ENCODE measurements around the gene PRCD. TPM values are rescaled to one million over a fixed set of nuclear protein-coding genes. Genes with fewer than 3 reads are reported as not detected.

Gene PRCD
- total RNA-seq, 4 donors from 2014 or later: 0.57 to 11.2 (median 2.3) TPM

GRCh38 chr17:76572201-76572910 is 32.5 kb downstream of the PRCD start:
- H3K9me3 ChIP-seq: no peaks in the 10 kb centered on the region
- no peak for ATAC-seq
- no peaks in the 10 kb centered on the region for H3K36me3 ChIP-seq
- no peak overlapping the region for H3K4me3 ChIP-seq
- 90 to 98% methylated on average over 2 to 5 of the region's 17 CpGs for WGBS, 2 donors (ENCODE audit: low coverage in 1 of 2)
- H3K4me1 ChIP-seq: peaks cover 0 to 14% (median 0%) of the 10 kb centered on the region in 3 donors
- no peak overlapping the region for H3K27ac ChIP-seq
- H3K27me3 ChIP-seq: peaks cover 18% of the 10 kb centered on the region
- no peak for TF ChIP-seq POLR2AphosphoS5 (IDR thresholded peaks at IDR 0.05)
- TF ChIP-seq POLR2A (IDR thresholded peaks at IDR 0.05): no peak

GRCh38 chr17:76573096-76573495 is 33.3 kb downstream of the PRCD start:
- Histone ChIP-seq H3K4me3 (no peak overlapping the region), H3K36me3 (no peaks in the 10 kb centered on the region), H3K9me3 (no peaks in the 10 kb centered on the region), H3K27ac (no peak overlapping the region), H3K4me1 (peaks cover 0 to 6% (median 0%) of the 10 kb centered on the region in 3 donors), H3K27me3 (peaks cover 18% of the 10 kb centered on the region)
- TF ChIP-seq POLR2A (IDR thresholded peaks at IDR 0.05): no peak
- TF ChIP-seq EP300 (IDR thresholded peaks at IDR 0.05): no peak
- no peak for TF ChIP-seq POLR2AphosphoS5 (IDR thresholded peaks at IDR 0.05)
- TF ChIP-seq CTCF (IDR thresholded peaks at IDR 0.05): no peak
- WGBS, 2 donors (ENCODE audit: low coverage in 1 of 2): no CpG with 5 or more reads among the region's 10 CpGs
- no peak for ATAC-seq

- Histone ChIP-seq H3K27ac (peak overlapping the region in 1 of 4 donors; percentile 2), H3K36me3 (no peaks in the 10 kb centered on the region), H3K4me3 (no peak overlapping the region), H3K27me3 (peaks cover 14% of the 10 kb centered on the region), H3K9me3 (no peaks in the 10 kb centered on the region), H3K4me1 (no peaks in the 10 kb centered on the region)
- ATAC-seq: no peak
- 87% methylated on average over 5 of the region's 11 CpGs; no CpG with 5 or more reads in 1 of the 2 donors for WGBS, 2 donors (ENCODE audit: low coverage in 1 of 2)
- no peak for TF ChIP-seq POLR2A (IDR thresholded peaks at IDR 0.05)
- TF ChIP-seq POLR2AphosphoS5 (IDR thresholded peaks at IDR 0.05): no peak
- no peak for TF ChIP-seq EP300 (IDR thresholded peaks at IDR 0.05)
- TF ChIP-seq CTCF (IDR thresholded peaks at IDR 0.05): no peak
Measured at GRCh38 chr17:76574166-76574565, 34.3 kb downstream of the PRCD start.

- 83% methylated on average over 1 of the region's 5 CpGs; no CpG with 5 or more reads in 1 of the 2 donors for WGBS, 2 donors (ENCODE audit: low coverage in 1 of 2)
- peak; percentile 39 for ATAC-seq
- H3K9me3 ChIP-seq: no peaks in the 10 kb centered on the region
Measured at GRCh38 chr17:76575570-76575969, 35.7 kb downstream of the PRCD start.

GRCh38 chr17:76576189-76576588 is 36.3 kb downstream of the PRCD start:
- Histone ChIP-seq H3K27ac (peak overlapping the region in 1 of 4 donors; percentile 35), H3K4me1 (no peaks in the 10 kb centered on the region), H3K4me3 (no peak overlapping the region), H3K9me3 (no peaks in the 10 kb centered on the region), H3K36me3 (no peaks in the 10 kb centered on the region), H3K27me3 (no peaks in the 10 kb centered on the region)
- TF ChIP-seq CTCF (IDR thresholded peaks at IDR 0.05) (no peak), EP300 (IDR thresholded peaks at IDR 0.05) (no peak), POLR2AphosphoS5 (IDR thresholded peaks at IDR 0.05) (no peak), POLR2A (IDR thresholded peaks at IDR 0.05) (no peak)
- 64 to 77% methylated on average over 7 to 9 of the region's 9 CpGs for WGBS, 2 donors (ENCODE audit: low coverage in 1 of 2)
- no peak for ATAC-seq

More at GRCh38 chr17:76575570-76575969, 35.7 kb downstream of the PRCD start:
- no peak for TF ChIP-seq CTCF (IDR thresholded peaks at IDR 0.05)
- TF ChIP-seq POLR2AphosphoS5 (IDR thresholded peaks at IDR 0.05): no peak
- no peak for TF ChIP-seq POLR2A (IDR thresholded peaks at IDR 0.05)
- TF ChIP-seq EP300 (IDR thresholded peaks at IDR 0.05): no peak
- Histone ChIP-seq H3K36me3 (no peaks in the 10 kb centered on the region), H3K27me3 (no peaks in the 10 kb centered on the region), H3K4me3 (no peak overlapping the region), H3K27ac (peak overlapping the region in 2 of 4 donors; percentile 24 to 56), H3K4me1 (no peaks in the 10 kb centered on the region)
